Stomach smooth muscle (tissue), 2 donors: ENCODE measurements around the gene TBC1D3.
"Not testable (repeated sequence)": the region's sequence is repeated elsewhere in the genome, so short reads cannot be mapped to it uniquely, and the experiment has no call there.

Experiments used
- H3K27ac ChIP-seq: one replicate; pipeline ENCODE4 v1.7.0; 2013; ENCODE audit warnings: mild to moderate bottlenecking, low read length, inconsistent platforms
- H3K27me3 ChIP-seq, 2 donors: one replicate each; pipeline ENCODE4 v1.7.0; 2013; ENCODE audit warnings: low read length in 2 of 2; ENCODE audit not compliant: insufficient read depth in 2 of 2, control insufficient read depth in 1 of 2
- H3K36me3 ChIP-seq, 2 donors: one replicate each; pipeline ENCODE4 v1.7.0; 2013; ENCODE audit warnings: low read length in 2 of 2; ENCODE audit not compliant: control insufficient read depth in 2 of 2, insufficient read depth in 2 of 2
- H3K4me1 ChIP-seq: one replicate; pipeline ENCODE4 v1.7.0; 2013; ENCODE audit warnings: low read length; ENCODE audit not compliant: control insufficient read depth, insufficient read depth
- H3K4me3 ChIP-seq, 2 donors: one replicate each; pipeline ENCODE4 v1.7.0; 2013; ENCODE audit warnings: low read length in 2 of 2
- H3K9ac ChIP-seq, 2 donors: one replicate each; pipeline ENCODE4 v1.7.0; 2013; ENCODE audit warnings: low read length in 2 of 2, mild to moderate bottlenecking in 1 of 2
- H3K9me3 ChIP-seq, 2 donors: one replicate each; pipeline ENCODE4 v1.7.0; 2013; ENCODE audit warnings: low read length in 2 of 2; ENCODE audit not compliant: control insufficient read depth in 2 of 2
- donor health status: healthy.
- donor health status: Pancreatic carcinoma.

Gene TBC1D3

GRCh38 chr17:38192455-38192854 is at the start of gene TBC1D3:
Gene TBC1D3 (minus strand): TSS chr17:38192555. CDS start chr17:38191029, 1,526 bp downstream.
- H3K27me3 ChIP-seq, H3K27ac ChIP-seq, H3K4me1 ChIP-seq, H3K4me3 ChIP-seq, H3K36me3 ChIP-seq, H3K9me3 ChIP-seq, H3K9ac ChIP-seq: not testable (repeated sequence)

GRCh38 chr17:38232790-38233189 is 40.4 kb upstream of the TBC1D3 start:
- H3K9me3 ChIP-seq, H3K27me3 ChIP-seq, H3K4me3 ChIP-seq, H3K27ac ChIP-seq, H3K4me1 ChIP-seq, H3K9ac ChIP-seq, H3K36me3 ChIP-seq: not testable (repeated sequence)

GRCh38 chr17:38225844-38226495 is 33.6 kb upstream of the TBC1D3 start:
- not testable (repeated sequence) for H3K4me1 ChIP-seq, H3K27ac ChIP-seq, H3K9ac ChIP-seq, H3K9me3 ChIP-seq, H3K4me3 ChIP-seq, H3K27me3 ChIP-seq, H3K36me3 ChIP-seq

GRCh38 chr17:38220867-38221266 is 28.5 kb upstream of the TBC1D3 start:
- not testable (repeated sequence) for H3K4me3 ChIP-seq, H3K9ac ChIP-seq, H3K9me3 ChIP-seq, H3K27ac ChIP-seq, H3K4me1 ChIP-seq, H3K27me3 ChIP-seq, H3K36me3 ChIP-seq

- not testable (repeated sequence) for H3K27ac ChIP-seq, H3K9me3 ChIP-seq, H3K4me3 ChIP-seq, H3K27me3 ChIP-seq, H3K36me3 ChIP-seq, H3K9ac ChIP-seq, H3K4me1 ChIP-seq
These were observed 7.9 kb upstream of the TBC1D3 start for GRCh38 chr17:38200271-38200670.

GRCh38 chr17:38134860-38135259 is 57.5 kb downstream of the TBC1D3 start:
- not testable (repeated sequence) for H3K27ac ChIP-seq, H3K4me3 ChIP-seq, H3K36me3 ChIP-seq, H3K4me1 ChIP-seq, H3K9me3 ChIP-seq, H3K9ac ChIP-seq, H3K27me3 ChIP-seq
